ENCODE measurements around the gene UTP14A. TPM values are rescaled to one million over a fixed set of nuclear protein-coding genes. Genes with fewer than 3 reads are reported as not detected.

Gene UTP14A
- total and polyA plus RNA-seq, 2 of the 13 experiments (the other 11 are each of a cell fraction or from before 2014, with no cell fraction given): 7.4 to 19.0 TPM

DNA sequence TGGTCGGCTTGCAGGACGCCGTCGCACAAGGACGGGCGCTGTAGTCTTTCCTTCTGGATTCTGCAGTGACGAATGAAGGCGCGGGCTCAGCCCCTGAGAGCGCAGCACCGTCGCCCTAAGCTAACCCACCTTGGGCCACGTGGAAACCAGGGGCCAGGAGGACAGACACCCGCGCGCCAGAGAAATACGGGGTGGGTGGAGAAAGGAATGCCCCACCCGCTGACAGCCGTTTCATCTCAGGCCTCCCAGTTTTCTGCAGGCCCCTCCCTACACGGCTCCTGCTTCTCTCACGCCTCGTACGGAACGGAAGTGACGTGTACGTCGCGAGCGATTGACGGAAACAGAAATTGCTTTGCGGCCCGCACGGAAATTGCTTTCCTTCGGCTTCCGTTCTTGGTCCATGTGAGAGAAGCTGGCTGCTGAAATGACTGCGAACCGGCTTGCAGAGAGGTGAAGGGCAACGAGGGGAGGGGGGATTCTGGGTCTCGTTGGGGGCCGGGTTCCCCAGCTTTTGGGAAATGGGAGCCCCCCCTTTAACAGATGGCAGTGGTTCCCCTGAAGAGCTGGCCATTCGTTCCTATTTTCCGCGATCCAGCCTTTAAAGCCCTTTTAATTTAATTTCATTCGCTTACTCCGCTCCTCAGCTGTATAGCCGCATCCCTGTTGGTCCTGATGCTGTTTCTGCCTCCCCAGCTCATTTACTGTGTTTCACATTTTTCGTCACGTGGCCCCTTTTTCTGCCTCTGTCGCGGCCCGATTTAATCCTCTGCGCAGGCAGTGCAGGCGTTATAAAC, at the start of gene UTP14A (continued):
- TF ChIP-seq, protein P1, sequence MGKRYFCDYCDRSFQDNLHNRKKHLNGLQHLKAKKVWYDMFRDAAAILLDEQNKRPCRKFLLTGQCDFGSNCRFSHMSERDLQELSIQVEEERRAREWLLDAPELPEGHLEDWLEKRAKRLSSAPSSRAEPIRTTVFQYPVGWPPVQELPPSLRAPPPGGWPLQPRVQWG (CRISPR knock-in tag; IDR thresholded peaks at IDR 0.05; ENCODE audit: borderline replicate concordance, low read depth): no peak
- TF ChIP-seq NR2F1 (CRISPR knock-in tag; IDR thresholded peaks at IDR 0.05): no peak
- TF ChIP-seq GATAD2A (CRISPR knock-in tag; IDR thresholded peaks at IDR 0.05): no peak; the same call in 1 of the 2 replicates
- no peak for TF ChIP-seq DNMT3B (CRISPR knock-in tag; conservative IDR thresholded peaks at IDR 0.05)
- TF ChIP-seq, protein P2, sequence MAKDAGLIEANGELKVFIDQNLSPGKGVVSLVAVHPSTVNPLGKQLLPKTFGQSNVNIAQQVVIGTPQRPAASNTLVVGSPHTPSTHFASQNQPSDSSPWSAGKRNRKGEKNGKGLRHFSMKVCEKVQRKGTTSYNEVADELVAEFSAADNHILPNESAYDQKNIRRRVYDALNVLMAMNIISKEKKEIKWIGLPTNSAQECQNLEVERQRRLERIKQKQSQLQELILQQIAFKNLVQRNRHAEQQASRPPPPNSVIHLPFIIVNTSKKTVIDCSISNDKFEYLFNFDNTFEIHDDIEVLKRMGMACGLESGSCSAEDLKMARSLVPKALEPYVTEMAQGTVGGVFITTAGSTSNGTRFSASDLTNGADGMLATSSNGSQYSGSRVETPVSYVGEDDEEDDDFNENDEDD (CRISPR knock-in tag; IDR thresholded peaks at IDR 0.05; ENCODE audit: borderline replicate concordance): peak; percentile 84; the same call in 1 of the 2 replicates
- no peak for TF ChIP-seq ZIK1 (CRISPR knock-in tag; IDR thresholded peaks at IDR 0.05; ENCODE audit: borderline replicate concordance, low read depth)
- TF ChIP-seq ZNF230 (CRISPR knock-in tag; IDR thresholded peaks at IDR 0.05): 0 out of 2 replicates have a peak, but pooled peaks have one; percentile 47
- no peak for TF ChIP-seq ZNF335 (CRISPR knock-in tag; IDR thresholded peaks at IDR 0.05)
- 0 out of 2 replicates have a peak, but pooled peaks have one; percentile 13 for TF ChIP-seq SOX5 (CRISPR knock-in tag; IDR thresholded peaks at IDR 0.05; ENCODE audit: borderline replicate concordance)
- TF ChIP-seq, protein P3, sequence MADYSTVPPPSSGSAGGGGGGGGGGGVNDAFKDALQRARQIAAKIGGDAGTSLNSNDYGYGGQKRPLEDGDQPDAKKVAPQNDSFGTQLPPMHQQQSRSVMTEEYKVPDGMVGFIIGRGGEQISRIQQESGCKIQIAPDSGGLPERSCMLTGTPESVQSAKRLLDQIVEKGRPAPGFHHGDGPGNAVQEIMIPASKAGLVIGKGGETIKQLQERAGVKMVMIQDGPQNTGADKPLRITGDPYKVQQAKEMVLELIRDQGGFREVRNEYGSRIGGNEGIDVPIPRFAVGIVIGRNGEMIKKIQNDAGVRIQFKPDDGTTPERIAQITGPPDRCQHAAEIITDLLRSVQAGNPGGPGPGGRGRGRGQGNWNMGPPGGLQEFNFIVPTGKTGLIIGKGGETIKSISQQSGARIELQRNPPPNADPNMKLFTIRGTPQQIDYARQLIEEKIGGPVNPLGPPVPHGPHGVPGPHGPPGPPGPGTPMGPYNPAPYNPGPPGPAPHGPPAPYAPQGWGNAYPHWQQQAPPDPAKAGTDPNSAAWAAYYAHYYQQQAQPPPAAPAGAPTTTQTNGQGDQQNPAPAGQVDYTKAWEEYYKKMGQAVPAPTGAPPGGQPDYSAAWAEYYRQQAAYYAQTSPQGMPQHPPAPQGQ (CRISPR knock-in tag; IDR thresholded peaks at IDR 0.05; ENCODE audit: borderline replicate concordance): no peak
- TF ChIP-seq, protein P4, sequence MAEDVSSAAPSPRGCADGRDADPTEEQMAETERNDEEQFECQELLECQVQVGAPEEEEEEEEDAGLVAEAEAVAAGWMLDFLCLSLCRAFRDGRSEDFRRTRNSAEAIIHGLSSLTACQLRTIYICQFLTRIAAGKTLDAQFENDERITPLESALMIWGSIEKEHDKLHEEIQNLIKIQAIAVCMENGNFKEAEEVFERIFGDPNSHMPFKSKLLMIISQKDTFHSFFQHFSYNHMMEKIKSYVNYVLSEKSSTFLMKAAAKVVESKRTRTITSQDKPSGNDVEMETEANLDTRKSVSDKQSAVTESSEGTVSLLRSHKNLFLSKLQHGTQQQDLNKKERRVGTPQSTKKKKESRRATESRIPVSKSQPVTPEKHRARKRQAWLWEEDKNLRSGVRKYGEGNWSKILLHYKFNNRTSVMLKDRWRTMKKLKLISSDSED (CRISPR knock-in tag; IDR thresholded peaks at IDR 0.05): no peak
- no peak for TF ChIP-seq ZNF256 (CRISPR knock-in tag; conservative IDR thresholded peaks at IDR 0.05)
- no peak for TF ChIP-seq KDM4B (CRISPR knock-in tag; IDR thresholded peaks at IDR 0.05)
- peak; percentile 72; the same call in 1 of the 2 replicates for TF ChIP-seq DMAP1 (CRISPR knock-in tag; IDR thresholded peaks at IDR 0.05)
- no peak for TF ChIP-seq ZNF780A (CRISPR knock-in tag; IDR thresholded peaks at IDR 0.05)
- no peak for TF ChIP-seq ZNF670 (CRISPR knock-in tag; IDR thresholded peaks at IDR 0.05; ENCODE audit: borderline replicate concordance)
- no peak for TF ChIP-seq FOSL2 (CRISPR knock-in tag; IDR thresholded peaks at IDR 0.05)
- no peak for TF ChIP-seq NR2F6 (IDR thresholded peaks at IDR 0.05)
- TF ChIP-seq NR2F6 (CRISPR knock-in tag; IDR thresholded peaks at IDR 0.05): no peak
- no peak for TF ChIP-seq ATM (IDR thresholded peaks at IDR 0.05; ENCODE audit: borderline replicate concordance)
- TF ChIP-seq, protein P5, sequence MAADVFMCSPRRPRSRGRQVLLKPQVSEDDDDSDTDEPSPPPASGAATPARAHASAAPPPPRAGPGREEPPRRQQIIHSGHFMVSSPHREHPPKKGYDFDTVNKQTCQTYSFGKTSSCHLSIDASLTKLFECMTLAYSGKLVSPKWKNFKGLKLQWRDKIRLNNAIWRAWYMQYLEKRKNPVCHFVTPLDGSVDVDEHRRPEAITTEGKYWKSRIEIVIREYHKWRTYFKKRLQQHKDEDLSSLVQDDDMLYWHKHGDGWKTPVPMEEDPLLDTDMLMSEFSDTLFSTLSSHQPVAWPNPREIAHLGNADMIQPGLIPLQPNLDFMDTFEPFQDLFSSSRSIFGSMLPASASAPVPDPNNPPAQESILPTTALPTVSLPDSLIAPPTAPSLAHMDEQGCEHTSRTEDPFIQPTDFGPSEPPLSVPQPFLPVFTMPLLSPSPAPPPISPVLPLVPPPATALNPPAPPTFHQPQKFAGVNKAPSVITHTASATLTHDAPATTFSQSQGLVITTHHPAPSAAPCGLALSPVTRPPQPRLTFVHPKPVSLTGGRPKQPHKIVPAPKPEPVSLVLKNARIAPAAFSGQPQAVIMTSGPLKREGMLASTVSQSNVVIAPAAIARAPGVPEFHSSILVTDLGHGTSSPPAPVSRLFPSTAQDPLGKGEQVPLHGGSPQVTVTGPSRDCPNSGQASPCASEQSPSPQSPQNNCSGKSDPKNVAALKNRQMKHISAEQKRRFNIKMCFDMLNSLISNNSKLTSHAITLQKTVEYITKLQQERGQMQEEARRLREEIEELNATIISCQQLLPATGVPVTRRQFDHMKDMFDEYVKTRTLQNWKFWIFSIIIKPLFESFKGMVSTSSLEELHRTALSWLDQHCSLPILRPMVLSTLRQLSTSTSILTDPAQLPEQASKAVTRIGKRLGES (CRISPR knock-in tag; IDR thresholded peaks at IDR 0.05; ENCODE audit: borderline replicate concordance): no peak
- TF ChIP-seq, protein P6, sequence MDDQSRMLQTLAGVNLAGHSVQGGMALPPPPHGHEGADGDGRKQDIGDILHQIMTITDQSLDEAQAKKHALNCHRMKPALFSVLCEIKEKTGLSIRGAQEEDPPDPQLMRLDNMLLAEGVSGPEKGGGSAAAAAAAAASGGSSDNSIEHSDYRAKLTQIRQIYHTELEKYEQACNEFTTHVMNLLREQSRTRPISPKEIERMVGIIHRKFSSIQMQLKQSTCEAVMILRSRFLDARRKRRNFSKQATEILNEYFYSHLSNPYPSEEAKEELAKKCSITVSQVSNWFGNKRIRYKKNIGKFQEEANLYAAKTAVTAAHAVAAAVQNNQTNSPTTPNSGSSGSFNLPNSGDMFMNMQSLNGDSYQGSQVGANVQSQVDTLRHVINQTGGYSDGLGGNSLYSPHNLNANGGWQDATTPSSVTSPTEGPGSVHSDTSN (CRISPR knock-in tag; IDR thresholded peaks at IDR 0.05; ENCODE audit: borderline replicate concordance): no peak

Data from HepG2 (cell line).